MM.1S (cell line): ENCODE results near the gene TCOF1.
A peak's percentile ranks its signal among the peaks of the same experiment; 100 is the strongest.

Source experiments
- DNase-seq: peaks from one replicate; pipeline ENCODE4 v3.0.0-alpha.2; 2015
- H2AFZ ChIP-seq: fragments of 300-600 bp; sonication (generic); 2 replicates; pipeline ENCODE4 v1.6.0; 2016; ENCODE audit warnings: antibody characterized with exemption, low read length
- H3F3A ChIP-seq: fragments of 300-600 bp; sonication (generic); 2 replicates; pipeline ENCODE4 v1.6.1; 2016; ENCODE audit warnings: mild to moderate bottlenecking, antibody characterized with exemption, low read length, moderate library complexity, mixed read lengths; ENCODE audit not compliant: insufficient read depth
- H3K27ac ChIP-seq: fragments of 300-600 bp; sonication (generic); 2 replicates; pipeline ENCODE4 v1.5.1; 2016; ENCODE audit warnings: mild to moderate bottlenecking, low read length
- H3K27me3 ChIP-seq: fragments of 300-600 bp; sonication (generic); replicated peaks from 2 replicates; pipeline ENCODE4 v1.6.0; 2016; ENCODE audit warnings: low read length; ENCODE audit not compliant: insufficient read depth
- H3K36me3 ChIP-seq: fragments of 300-600 bp; sonication (generic); replicated peaks from 2 replicates; pipeline ENCODE4 v1.6.1; 2016; ENCODE audit warnings: mild to moderate bottlenecking, low read length, mixed read lengths; ENCODE audit not compliant: insufficient read depth
- H3K4me1 ChIP-seq: fragments of 300-600 bp; sonication (generic); 2 replicates; pipeline ENCODE4 v1.6.1; 2016; ENCODE audit warnings: low read length, mixed read lengths
- H3K4me2 ChIP-seq: fragments of 300-600 bp; sonication (generic); 2 replicates; pipeline ENCODE4 v1.6.0; 2016; ENCODE audit warnings: low read depth, low read length
- H3K4me3 ChIP-seq: fragments of 300-600 bp; sonication (generic); 2 replicates; pipeline ENCODE4 v1.5.1; 2016; ENCODE audit warnings: low read length, mixed read lengths
- H3K79me2 ChIP-seq: fragments of 300-600 bp; sonication (generic); 2 replicates; pipeline ENCODE4 v1.6.1; 2016; ENCODE audit warnings: mixed run types, low read length, mixed read lengths
- H3K9ac ChIP-seq: fragments of 300-600 bp; sonication (generic); 2 replicates; pipeline ENCODE4 v1.6.1; 2016; ENCODE audit warnings: low read length, mixed read lengths
- H3K9me2 ChIP-seq: fragments of 300-600 bp; sonication (generic); replicated peaks from 2 replicates; pipeline ENCODE4 v1.6.1; 2016; ENCODE audit warnings: mild to moderate bottlenecking, low read length, mixed read lengths; ENCODE audit not compliant: insufficient read depth
- H3K9me3 ChIP-seq: fragments of 300-600 bp; sonication (generic); replicated peaks from 2 replicates; pipeline ENCODE4 v1.6.1; 2016; ENCODE audit warnings: mild to moderate bottlenecking, low read length, mixed read lengths; ENCODE audit not compliant: insufficient read depth
- H4K20me1 ChIP-seq: fragments of 300-600 bp; sonication (generic); 2 replicates; pipeline ENCODE4 v1.6.1; 2016; ENCODE audit warnings: mild to moderate bottlenecking, low read length, moderate library complexity, mixed read lengths; ENCODE audit not compliant: insufficient read depth
- EZH2 ChIP-seq: fragments of 300-600 bp; sonication (generic); optimal IDR thresholded peaks from 2 replicates; pipeline ENCODE3; 2017; ENCODE audit warnings: low read depth, mild to moderate bottlenecking, antibody characterized with exemption, low read length, mixed read lengths
- EZH2phosphoT487 ChIP-seq: fragments of 300-600 bp; sonication (generic); IDR thresholded peaks from 2 replicates; pipeline ENCODE4 v1.6.1; 2018; ENCODE audit warnings: antibody characterized with exemption, low read length
- TF ChIP-seq, protein P1 (sequence below): fragments of 300-600 bp; sonication (generic); IDR thresholded peaks from 2 replicates; pipeline ENCODE4 v1.5.1; 2016; ENCODE audit warnings: antibody characterized with exemption, low read length, mixed read lengths

TCOF1 gene

DNA sequence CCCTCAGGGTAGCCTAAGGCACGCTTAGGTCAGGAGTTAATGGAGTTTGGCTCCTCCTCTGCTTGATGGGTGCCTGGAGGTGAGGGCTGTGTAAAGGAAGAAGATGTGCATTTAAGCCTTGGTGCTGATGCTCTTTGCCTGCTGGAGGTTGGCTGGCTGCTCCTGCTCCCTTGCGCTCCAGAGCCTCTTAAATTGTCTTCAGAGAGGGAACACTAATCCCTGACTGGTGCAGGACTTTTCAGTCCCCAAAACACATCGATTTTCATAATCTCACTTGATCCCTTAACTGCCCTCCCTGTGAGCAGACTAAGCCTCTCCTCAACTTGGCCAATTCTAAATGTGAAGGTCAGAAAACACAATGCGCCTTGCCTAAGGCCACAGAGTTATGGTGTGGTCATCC lies 16.2 kb upstream of the TCOF1 start:
- Histone ChIP-seq H3K4me2 (peak overlapping the region; percentile 34; the same call in 1 of the 2 replicates), H3K79me2 (no peaks in the 10 kb centered on the region), H3F3A (peaks cover 45% of the 10 kb centered on the region), H3K4me3 (no peak overlapping the region), H3K36me3 (no peaks in the 10 kb centered on the region), H3K9me3 (no peaks in the 10 kb centered on the region), H2AFZ (0 out of 2 replicates have a peak overlapping the region, but pooled peaks have one; percentile 18), H3K27ac (peak overlapping the region; percentile 48; the same call in 1 of the 2 replicates), H4K20me1 (no peaks in the 10 kb centered on the region), H3K9ac (no peak overlapping the region), H3K27me3 (no peaks in the 10 kb centered on the region), H3K4me1 (peaks cover 61% of the 10 kb centered on the region), H3K9me2 (no peaks in the 10 kb centered on the region)
- TF ChIP-seq EZH2: no peak
- no peak for TF ChIP-seq EZH2phosphoT487
- TF ChIP-seq, protein P1, sequence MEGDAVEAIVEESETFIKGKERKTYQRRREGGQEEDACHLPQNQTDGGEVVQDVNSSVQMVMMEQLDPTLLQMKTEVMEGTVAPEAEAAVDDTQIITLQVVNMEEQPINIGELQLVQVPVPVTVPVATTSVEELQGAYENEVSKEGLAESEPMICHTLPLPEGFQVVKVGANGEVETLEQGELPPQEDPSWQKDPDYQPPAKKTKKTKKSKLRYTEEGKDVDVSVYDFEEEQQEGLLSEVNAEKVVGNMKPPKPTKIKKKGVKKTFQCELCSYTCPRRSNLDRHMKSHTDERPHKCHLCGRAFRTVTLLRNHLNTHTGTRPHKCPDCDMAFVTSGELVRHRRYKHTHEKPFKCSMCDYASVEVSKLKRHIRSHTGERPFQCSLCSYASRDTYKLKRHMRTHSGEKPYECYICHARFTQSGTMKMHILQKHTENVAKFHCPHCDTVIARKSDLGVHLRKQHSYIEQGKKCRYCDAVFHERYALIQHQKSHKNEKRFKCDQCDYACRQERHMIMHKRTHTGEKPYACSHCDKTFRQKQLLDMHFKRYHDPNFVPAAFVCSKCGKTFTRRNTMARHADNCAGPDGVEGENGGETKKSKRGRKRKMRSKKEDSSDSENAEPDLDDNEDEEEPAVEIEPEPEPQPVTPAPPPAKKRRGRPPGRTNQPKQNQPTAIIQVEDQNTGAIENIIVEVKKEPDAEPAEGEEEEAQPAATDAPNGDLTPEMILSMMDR: no peak
- peak; percentile 14 for DNase-seq

DNA sequence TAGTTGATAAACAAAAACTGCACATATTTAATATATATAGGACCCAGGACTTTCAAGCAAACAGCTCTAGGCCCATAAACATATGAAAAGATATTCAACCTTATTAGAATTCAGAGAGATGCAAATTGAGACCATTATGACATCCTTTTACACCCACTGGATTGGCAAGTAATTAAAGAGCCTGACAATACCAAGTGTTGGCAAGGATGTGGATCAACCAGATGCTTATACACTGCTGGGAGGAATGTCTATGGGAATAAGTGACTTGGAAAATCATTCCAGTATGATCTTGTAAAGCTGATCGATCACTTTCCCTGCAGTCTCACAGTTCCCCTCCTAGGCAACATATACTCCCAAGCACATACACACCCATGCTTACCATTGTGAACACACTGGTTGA lies 15.5 kb upstream of the TCOF1 start:
- H3K27me3 ChIP-seq: no peaks in the 10 kb centered on the region
- no peaks in the 10 kb centered on the region for H3K9me3 ChIP-seq
- TF ChIP-seq EZH2 (no peak), EZH2phosphoT487 (no peak)
- TF ChIP-seq, protein P1: no peak
- H3K9ac ChIP-seq: no peak overlapping the region
- DNase-seq: no peak
- H3K9me2 ChIP-seq: no peaks in the 10 kb centered on the region
- no peak overlapping the region for H2AFZ ChIP-seq
- H3K36me3 ChIP-seq: no peaks in the 10 kb centered on the region
- peaks cover 45% of the 10 kb centered on the region for H3F3A ChIP-seq
- H3K27ac ChIP-seq: peak overlapping the region; percentile 59; the same call in 1 of the 2 replicates
- no peaks in the 10 kb centered on the region for H4K20me1 ChIP-seq
- no peak overlapping the region for H3K4me3 ChIP-seq
- H3K4me1 ChIP-seq: peaks cover 61% of the 10 kb centered on the region
- H3K4me2 ChIP-seq: peak overlapping the region; percentile 66
- H3K79me2 ChIP-seq: no peaks in the 10 kb centered on the region

DNA sequence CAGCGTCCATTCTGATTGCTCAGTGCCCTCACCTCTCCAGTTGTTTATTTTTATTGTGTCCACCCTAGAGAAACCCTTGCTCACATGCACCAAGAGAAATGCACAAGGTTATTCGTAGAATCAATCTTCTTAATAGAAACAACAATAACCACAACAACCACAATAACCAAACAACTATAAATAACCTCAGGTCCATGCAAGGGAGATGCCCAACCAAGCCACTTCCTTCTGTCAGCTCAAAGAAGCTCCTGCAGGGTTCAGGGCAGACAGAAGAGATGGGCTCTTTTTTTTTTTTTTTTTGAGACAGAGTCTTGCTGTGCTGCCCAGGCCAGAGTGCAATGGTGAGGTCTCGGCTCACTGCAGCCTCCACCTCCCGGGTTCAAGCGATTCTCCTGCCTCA lies 14.9 kb upstream of the TCOF1 start:
- Histone ChIP-seq H2AFZ (no peak overlapping the region), H3K9me3 (no peaks in the 10 kb centered on the region), H3K27ac (peak overlapping the region; percentile 59; the same call in 1 of the 2 replicates), H3K9me2 (no peaks in the 10 kb centered on the region), H3K4me1 (peaks cover 61% of the 10 kb centered on the region), H3K4me2 (peak overlapping the region; percentile 66), H3F3A (peaks cover 45% of the 10 kb centered on the region), H3K27me3 (no peaks in the 10 kb centered on the region), H3K36me3 (no peaks in the 10 kb centered on the region), H3K4me3 (no peak overlapping the region), H3K79me2 (no peaks in the 10 kb centered on the region), H4K20me1 (no peaks in the 10 kb centered on the region), H3K9ac (no peak overlapping the region)
- DNase-seq: peak; percentile 91
- no peak for TF ChIP-seq EZH2phosphoT487
- TF ChIP-seq EZH2: no peak
- TF ChIP-seq, protein P1: no peak
